HG03175 (cell line): ENCODE data around the gene DAAM2.

Source experiments
- ATAC-seq: cut with Tn5 transposase; IDR thresholded peaks from one replicate; pipeline ENCODE4 v1.9.1; 2021; ENCODE audit warnings: mild to moderate bottlenecking, moderate library complexity; ENCODE audit not compliant: unreplicated experiment

The DAAM2 gene

GRCh38 chr6:39843305-39844020, 51.3 kb downstream of the DAAM2 start:
- ATAC-seq, result no peak

- no peak for ATAC-seq
Observed at GRCh38 chr6:39844866-39845265, 52.7 kb downstream of the DAAM2 start.

DNA sequence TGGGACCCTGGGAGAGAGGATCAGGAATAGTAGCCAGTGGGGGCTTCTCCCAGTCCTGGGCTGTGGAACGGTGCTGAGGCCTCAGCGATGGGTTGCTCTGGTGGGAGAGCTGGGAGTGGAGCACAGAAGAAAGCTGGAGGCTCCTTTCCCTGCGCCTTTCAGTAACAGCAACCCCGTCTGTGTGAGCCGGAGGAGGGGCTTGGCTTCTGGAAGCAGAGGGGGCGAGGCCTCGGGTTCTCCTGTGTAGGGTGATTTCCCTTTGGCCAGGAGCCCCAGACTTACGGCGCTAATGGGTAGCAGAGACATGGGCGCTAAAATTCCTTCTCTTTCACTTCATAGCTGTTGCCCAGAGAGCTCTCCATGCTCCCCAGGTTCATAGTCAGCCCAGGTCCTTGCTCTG, 55.0 kb downstream of the DAAM2 start:
- no peak for ATAC-seq

- ATAC-seq, result no peak
Observed at GRCh38 chr6:39848171-39848570, 56.0 kb downstream of the DAAM2 start.

GRCh38 chr6:39849228-39849627, 57.1 kb downstream of the DAAM2 start:
- no peak for ATAC-seq

- no peak for ATAC-seq
Observed at GRCh38 chr6:39849764-39850163, 57.6 kb downstream of the DAAM2 start.

DNA sequence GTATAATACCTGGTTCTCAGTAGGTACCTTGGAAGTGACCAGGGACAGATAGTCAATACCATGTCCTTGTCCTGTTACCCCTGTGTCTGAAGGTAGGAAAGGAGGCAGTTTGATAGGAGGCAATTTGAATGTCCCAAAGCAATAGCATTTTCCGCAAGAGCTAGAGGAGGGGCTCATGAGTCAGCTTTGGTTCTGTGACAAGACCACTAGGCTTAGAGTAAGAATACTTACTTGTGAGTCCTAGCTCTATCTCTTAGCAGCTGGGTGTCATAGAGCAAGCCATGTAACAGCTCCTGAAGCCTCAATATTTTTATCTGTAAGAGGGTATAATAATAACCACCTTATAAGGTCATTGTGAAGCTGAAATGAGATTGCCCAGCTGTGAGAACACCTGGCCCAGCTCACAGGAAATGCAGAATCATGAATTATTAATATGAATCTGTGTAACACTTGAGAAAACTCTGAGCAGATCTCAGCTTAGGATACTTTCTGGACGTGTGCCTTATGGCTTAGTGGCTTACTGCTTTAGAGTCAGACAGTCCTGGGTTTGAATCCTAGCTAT, 58.6 kb downstream of the DAAM2 start:
- ATAC-seq, result no peak

DNA sequence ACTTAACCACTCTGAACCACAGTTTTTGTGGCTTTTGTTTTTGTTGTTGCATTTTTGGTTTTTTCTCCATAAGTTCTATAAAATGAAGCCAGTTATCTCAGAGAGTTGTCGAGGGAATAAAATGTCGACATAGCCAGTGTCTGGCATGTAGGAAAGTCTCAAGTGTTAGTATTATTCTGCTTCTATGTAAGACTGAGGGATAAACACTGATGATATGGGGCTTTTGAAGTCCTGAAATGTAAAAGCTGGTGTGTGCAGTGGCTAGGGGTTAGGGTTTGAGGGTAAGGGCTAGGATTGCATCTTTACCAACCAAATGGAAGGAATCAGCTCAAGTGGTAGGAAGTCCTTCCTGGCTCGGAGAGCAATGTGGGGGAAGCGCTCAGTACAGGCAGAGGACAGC, 59.2 kb downstream of the DAAM2 start:
- ATAC-seq, result no peak

DNA sequence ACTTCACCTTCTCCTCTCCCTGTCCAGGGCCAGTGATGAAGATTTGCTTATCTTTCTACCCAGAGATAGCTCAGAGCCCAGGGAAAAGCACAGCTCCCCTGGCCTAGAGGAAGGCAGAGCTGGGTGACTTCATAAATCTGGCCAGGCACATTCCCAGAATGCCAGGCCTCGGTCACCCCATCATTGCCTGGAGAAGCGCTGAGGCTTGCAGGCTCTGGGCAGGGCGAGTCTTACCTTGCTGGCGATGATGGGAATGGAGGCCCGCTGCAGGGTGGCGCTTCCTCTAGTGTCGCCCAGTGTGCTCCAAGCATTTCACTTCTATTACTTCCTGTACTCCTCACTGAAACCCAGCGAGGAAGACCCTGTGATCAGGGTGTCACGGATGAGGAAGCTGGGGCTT, 60.1 kb downstream of the DAAM2 start:
- no peak for ATAC-seq

DNA sequence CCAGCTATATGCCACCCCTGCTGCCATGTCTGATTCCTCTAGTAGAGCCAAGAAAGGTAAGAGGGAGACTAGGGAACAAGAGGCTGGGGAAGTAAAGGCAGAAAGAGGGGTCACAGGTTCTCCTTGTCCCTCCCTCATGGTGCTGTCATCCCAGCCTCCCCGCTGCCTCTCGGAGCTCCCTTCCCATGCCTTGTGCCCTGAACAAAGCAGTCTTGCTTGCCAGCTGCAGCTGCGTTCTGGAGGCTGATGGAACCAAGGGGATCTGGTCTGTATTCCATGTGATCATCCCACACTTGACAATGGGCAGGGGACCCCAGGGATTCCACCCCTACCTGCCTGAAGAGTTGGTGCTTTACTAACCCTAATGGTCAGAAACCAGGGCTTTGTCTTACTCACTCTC, 61.4 kb downstream of the DAAM2 start:
- no peak for ATAC-seq

- no peak for ATAC-seq
Observed at GRCh38 chr6:39855356-39855995, 63.3 kb downstream of the DAAM2 start.

DNA sequence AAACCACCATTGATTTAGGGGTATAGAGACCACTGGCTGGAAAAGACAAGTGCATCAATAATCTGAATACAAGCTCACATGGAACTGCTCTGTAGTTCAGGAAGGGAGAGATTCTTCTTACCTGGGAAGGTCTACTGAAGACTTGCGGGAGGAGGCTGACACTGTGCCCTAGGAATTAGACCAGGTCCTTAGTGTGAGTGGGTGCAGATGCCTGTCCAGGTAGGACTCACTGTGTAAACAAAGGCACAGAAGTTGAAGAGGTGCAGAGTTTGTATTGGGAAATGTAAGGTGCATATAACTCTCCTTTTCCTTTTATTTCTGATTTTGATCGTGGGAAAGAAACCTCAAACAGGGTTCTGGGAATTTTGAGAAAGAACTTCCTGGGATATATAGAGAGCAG, 66.8 kb downstream of the DAAM2 start:
- ATAC-seq, result no peak

DNA sequence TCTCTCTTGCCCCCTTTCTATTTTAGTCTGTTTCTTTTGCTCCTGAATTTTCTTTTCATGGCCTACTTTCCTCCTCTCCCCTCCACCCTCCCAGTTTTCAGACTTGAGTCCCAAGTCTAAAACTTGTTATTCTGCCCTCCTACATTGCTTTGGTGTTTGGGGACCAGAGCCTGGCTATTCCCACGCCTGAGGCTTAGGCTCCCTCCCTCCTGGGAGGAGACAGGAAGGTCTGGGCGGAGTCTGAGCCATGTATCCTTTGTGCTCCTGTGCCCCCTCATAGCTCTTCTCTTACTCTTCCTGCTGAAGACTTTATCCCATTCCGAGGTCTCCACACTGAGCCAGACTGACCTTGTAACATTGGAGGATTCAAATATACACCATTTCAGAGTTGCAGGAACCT, 69.5 kb downstream of the DAAM2 start:
- ATAC-seq, result no peak

DNA sequence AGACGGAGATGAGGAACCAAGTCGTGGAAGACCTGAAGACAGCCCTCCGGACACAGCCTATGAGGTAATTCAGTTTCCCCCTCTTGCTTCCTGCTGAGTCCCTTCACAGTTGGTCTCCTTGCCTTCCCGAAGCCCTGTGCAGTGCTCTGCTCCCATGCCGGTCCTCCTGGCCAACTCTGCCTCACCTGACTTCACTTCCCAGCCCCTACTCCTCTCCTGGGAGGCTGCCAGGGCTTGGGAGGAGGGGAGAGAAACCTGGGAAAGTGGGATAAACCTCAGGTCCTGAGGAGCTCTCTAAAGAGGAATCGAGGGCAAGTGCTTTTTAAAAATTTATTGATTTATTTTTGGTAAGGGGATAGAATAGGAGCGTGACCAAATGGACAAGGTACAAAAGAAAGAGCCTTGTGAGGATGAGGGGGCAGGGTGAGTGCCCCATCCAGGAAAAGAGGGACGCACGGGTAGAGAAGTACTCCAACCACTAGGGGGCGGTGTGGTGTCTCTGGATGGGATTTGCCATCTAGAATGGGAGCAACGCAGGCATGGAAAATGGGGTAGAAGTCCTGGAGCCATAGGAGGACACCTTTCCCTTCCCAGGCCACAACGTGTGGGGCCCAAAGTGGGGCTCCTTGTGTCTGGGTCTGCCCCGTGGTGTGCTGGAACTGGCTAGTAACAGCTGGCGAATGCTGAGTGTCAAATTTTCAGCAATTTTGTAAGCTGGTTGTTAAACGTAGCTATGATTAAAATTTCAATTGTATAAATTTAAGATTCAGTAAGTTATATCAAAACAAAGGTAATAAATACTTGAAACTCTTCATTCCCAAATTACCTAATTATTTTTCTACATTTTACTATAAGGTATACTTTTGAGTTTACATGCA, 73.1 kb downstream of the DAAM2 start:
- ATAC-seq, result no peak

DNA sequence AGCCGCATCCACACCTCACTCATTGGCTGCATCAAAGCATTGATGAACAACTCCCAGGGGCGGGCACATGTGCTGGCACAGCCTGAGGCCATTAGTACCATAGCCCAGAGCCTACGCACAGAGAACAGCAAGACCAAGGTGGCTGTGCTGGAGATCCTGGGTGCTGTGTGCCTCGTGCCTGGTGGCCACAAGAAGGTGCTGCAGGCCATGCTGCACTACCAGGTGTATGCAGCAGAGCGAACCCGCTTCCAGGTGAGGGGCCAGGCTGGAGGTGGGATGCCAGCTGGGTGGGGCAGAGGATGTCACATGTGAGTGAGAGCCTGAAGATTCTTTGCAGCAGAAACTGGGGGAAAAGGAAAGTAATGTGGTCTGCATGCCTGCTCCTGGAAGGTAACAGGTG, 75.4 kb downstream of the DAAM2 start:
- no peak for ATAC-seq

GRCh38 chr6:39870950-39871349, 78.8 kb downstream of the DAAM2 start:
- no peak for ATAC-seq

- ATAC-seq, result no peak
Observed at GRCh38 chr6:39873439-39873838, 81.3 kb downstream of the DAAM2 start.

DNA sequence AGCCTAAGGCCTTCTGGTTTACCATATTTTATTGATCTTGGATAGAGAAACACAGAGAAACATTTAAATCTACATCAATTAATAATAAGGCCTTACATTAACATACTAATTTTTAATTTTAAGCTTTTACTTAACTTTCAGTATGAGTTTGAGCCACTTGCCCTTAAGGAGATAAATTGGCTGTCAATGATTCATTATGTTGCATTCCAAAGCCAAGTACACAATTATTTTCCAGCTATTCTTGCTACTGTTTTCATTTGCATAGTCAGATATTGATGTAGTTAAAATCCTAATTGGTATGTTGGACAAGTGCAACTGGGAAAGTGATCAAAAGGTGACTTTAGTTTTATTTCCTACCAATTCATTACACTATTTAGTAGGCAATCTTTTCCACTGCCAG, 83.9 kb downstream of the DAAM2 start:
- ATAC-seq, result no peak

DNA sequence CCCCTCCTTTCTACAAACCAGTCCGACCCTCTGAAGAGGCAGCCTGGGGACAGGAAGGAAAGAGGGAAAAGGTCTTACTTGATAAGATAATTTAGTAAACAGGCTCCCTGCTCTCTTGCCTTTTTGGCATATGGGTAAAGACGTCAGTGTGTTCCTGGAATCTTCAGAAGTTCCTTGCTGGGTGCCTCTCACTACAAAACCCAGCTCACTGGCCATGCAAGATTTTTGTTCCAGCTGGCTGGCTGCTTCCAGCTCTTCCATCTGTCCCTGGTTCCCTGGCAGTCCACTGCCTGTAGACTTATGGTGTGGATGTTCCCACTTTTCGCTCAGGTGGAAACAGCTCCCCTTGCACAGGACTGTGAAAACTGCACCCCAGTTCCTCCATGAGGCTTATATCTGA, 84.7 kb downstream of the DAAM2 start:
- ATAC-seq, result no peak

GRCh38 chr6:39879535-39879934, 87.4 kb downstream of the DAAM2 start:
- ATAC-seq, result no peak

DNA sequence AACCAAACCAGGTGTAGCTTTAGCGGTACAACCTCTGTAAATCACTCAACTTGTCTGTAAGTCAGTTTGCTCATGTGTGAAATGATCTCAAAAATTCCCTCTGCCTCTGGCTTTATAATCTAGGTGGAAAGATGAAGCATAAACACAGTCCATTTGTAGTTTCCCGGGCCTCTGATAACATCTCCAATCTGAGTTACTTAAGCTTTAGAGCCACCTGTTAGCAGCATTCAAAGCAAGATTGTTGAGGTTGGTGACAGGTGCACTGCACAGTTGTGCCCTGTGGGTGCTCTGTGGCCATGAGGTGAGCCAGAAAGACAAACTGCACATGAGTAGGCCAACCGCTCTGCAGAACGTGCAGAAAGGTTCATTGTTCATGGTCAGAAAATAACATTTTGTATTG, 88.4 kb downstream of the DAAM2 start:
- ATAC-seq, result no peak
